PC-9 (cell line): ENCODE data around the gene GALNT2. TPM values are rescaled to one million over a fixed set of nuclear protein-coding genes. Genes with fewer than 3 reads are reported as not detected.

Source experiments
- BruUV-seq: library from RNA; stranded (reverse); fragments of 400-500 nt; replicated peaks from 2 replicates; lab custom pipeline; 2021; lab: Mats Ljungman, UMichigan
- CTCF ChIA-PET: fragments of 300-600 bp; sonication (Branson Sonifier 250); formaldehyde crosslinking; loops from one replicate; lab custom pipeline; 2022; ENCODE audit warnings: antibody characterized with exemption; lab: Charles Lee
- POLR2A ChIA-PET: fragments of 300-600 bp; sonication (Branson Sonifier 250); formaldehyde crosslinking; loops from one replicate; lab custom pipeline; 2022; ENCODE audit warnings: antibody characterized with exemption; ENCODE audit not compliant: unreplicated experiment; lab: Charles Lee
- DNase-seq, 2 experiments: peaks; one replicate each; pipeline versions ENCODE4 v3.0.0 to v3.0.0-alpha.2; 2015 to 2022; ENCODE audit warnings: mixed read lengths in 1 of 2
- H2AFZ ChIP-seq: fragments of 200-600 bp; sonication (generic); 2 replicates; pipeline ENCODE4 v1.8.1; 2017; ENCODE audit warnings: antibody characterized with exemption
- H3F3A ChIP-seq: fragments of 200-600 bp; sonication (generic); 2 replicates; pipeline ENCODE4 v1.8.1; 2017; ENCODE audit warnings: antibody characterized with exemption, mild to moderate bottlenecking, low read depth; ENCODE audit not compliant: insufficient read depth
- H3K27ac ChIP-seq: fragments of 200-600 bp; sonication (generic); 2 replicates; pipeline ENCODE4 v1.6.1; 2016; ENCODE audit warnings: mixed run types
- H3K27me3 ChIP-seq: fragments of 200-600 bp; sonication (generic); 2 replicates; pipeline ENCODE4 v1.6.1; 2016; ENCODE audit warnings: low read depth, mixed run types; ENCODE audit not compliant: insufficient read depth
- H3K36me3 ChIP-seq: fragments of 200-600 bp; sonication (generic); 2 replicates; pipeline ENCODE4 v1.6.1; 2016; ENCODE audit warnings: low read depth, mixed run types
- H3K4me1 ChIP-seq: fragments of 200-600 bp; sonication (generic); replicated peaks from 2 replicates; pipeline ENCODE4 v1.6.1; 2016; ENCODE audit warnings: mixed run types; ENCODE audit not compliant: insufficient read depth
- H3K4me2 ChIP-seq: fragments of 200-600 bp; sonication (generic); 2 replicates; pipeline ENCODE4 v1.6.1; 2017; ENCODE audit warnings: mixed run types
- H3K4me3 ChIP-seq: fragments of 200-600 bp; sonication (generic); 2 replicates; pipeline ENCODE4 v1.6.1; 2016; ENCODE audit warnings: mixed run types
- H3K79me2 ChIP-seq: fragments of 200-600 bp; sonication (generic); 2 replicates; pipeline ENCODE4 v1.6.1; 2017; ENCODE audit warnings: low read depth, mixed run types
- H3K9me2 ChIP-seq: fragments of 200-600 bp; sonication (generic); 2 replicates; pipeline ENCODE4 v1.8.1; 2017; ENCODE audit warnings: mild to moderate bottlenecking; ENCODE audit not compliant: insufficient read depth
- H3K9me3 ChIP-seq: fragments of 200-600 bp; sonication (generic); 2 replicates; pipeline ENCODE4 v1.8.1; 2016; ENCODE audit warnings: low read depth; ENCODE audit not compliant: insufficient read depth
- H4K20me1 ChIP-seq: fragments of 200-600 bp; sonication (generic); 2 replicates; pipeline ENCODE4 v1.8.1; 2017; ENCODE audit not compliant: insufficient read depth
- EZH2 ChIP-seq: fragments of 200-600 bp; sonication (generic); IDR thresholded peaks from 2 replicates; pipeline ENCODE4 v1.8.0; 2017; ENCODE audit warnings: antibody characterized with exemption, low read depth
- intact Hi-C: fragments of 100-400 bp; cut with micrococcal nuclease; formaldehyde crosslinking; loops from one replicate; pipeline ENCODE4 v1.10.0; 2022; ENCODE audit not compliant: unreplicated experiment
- total RNA-seq: library from RNA; stranded (reverse); gene quantifications from 2 replicates; pipeline ENCODE4 v1.2.3, GENCODE V29; 2021
- TF ChIP-seq, protein P1 (sequence below): fragments of 200-600 bp; sonication (generic); conservative IDR thresholded peaks from 2 replicates; pipeline ENCODE4 v1.6.1; 2017; ENCODE audit warnings: mixed run types, antibody characterized with exemption, mild to moderate bottlenecking, moderate library complexity

GALNT2 gene
- total RNA-seq, 1 experiment from 2014 or later, result 121 TPM

DNA sequence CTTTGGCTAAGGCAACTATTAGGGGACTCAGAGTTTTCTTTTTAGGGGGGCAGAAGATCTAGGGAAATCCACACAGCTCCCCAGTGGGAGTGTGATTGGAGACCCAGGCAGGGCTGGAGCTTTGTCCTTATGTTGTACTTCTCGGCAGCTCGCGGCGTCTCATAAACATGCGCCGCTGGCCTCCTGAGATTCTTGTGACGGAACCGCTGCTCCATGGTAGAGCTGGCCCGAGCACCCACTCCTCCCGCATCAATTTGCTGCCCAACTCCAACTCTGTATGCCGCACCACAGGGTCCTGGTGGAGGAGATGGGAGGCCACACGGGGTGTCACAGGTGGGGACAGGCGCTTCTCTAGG, 143.9 kb downstream of the GALNT2 start:
- no peaks in the 10 kb centered on the region for H3K9me3 ChIP-seq
- intact Hi-C loops, result no loop called here
- TF ChIP-seq EZH2, result no peak
- TF ChIP-seq, protein P1, sequence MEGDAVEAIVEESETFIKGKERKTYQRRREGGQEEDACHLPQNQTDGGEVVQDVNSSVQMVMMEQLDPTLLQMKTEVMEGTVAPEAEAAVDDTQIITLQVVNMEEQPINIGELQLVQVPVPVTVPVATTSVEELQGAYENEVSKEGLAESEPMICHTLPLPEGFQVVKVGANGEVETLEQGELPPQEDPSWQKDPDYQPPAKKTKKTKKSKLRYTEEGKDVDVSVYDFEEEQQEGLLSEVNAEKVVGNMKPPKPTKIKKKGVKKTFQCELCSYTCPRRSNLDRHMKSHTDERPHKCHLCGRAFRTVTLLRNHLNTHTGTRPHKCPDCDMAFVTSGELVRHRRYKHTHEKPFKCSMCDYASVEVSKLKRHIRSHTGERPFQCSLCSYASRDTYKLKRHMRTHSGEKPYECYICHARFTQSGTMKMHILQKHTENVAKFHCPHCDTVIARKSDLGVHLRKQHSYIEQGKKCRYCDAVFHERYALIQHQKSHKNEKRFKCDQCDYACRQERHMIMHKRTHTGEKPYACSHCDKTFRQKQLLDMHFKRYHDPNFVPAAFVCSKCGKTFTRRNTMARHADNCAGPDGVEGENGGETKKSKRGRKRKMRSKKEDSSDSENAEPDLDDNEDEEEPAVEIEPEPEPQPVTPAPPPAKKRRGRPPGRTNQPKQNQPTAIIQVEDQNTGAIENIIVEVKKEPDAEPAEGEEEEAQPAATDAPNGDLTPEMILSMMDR, result no peak
- ChIA-PET CTCF (no interaction called here), POLR2A (no interaction called here)
- no peak overlapping the region for H3K4me2 ChIP-seq
- no peak overlapping the region for H2AFZ ChIP-seq
- no peaks in the 10 kb centered on the region for H3K4me1 ChIP-seq
- DNase-seq, result no peak
- H3K9me2 ChIP-seq, result no peaks in the 10 kb centered on the region
- no peaks in the 10 kb centered on the region for H3K27me3 ChIP-seq
- H3K36me3 ChIP-seq, result no peaks in the 10 kb centered on the region
- H3K79me2 ChIP-seq, result no peaks in the 10 kb centered on the region
- no TSS peak for BruUV-seq
- no peaks in the 10 kb centered on the region for H4K20me1 ChIP-seq
- no peaks in the 10 kb centered on the region for H3F3A ChIP-seq
- H3K27ac ChIP-seq, result no peak overlapping the region
- no peak overlapping the region for H3K4me3 ChIP-seq

DNA sequence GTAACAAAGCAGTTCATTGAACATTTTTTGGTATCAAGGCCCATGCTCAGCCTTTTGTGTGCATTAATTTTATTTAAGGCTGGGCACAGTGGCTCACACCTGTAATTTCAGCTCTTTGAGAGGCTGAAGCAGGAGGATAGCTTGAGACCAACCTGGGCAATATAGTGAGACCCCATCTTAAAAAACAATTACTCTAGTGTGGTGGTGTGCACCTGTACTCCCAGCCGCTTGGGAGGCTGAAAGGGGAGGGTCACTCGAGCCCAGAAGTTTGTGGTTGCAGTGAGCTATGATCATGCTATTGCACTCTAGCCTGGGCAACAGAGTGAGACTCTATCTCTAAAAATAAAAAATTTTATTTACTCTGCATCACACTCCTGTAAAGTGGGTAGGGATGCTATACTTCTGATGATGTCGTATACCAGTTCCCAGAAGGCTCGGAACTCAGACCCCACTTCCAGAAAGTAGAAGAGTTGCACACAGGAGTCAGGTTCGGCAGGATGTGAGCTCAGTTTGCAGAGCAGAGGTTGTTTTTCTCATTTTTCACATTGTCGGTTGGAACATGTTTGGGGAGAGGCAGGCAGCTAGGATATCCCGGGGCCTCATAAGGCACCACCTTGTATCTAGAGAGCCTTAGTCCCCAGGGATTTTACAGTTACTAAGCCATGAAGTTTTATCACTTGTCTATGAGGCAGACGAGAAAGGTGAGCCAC, 144.6 kb downstream of the GALNT2 start:
- H4K20me1 ChIP-seq, result no peaks in the 10 kb centered on the region
- TF ChIP-seq EZH2, result no peak
- TF ChIP-seq, protein P1, result no peak
- no peak for DNase-seq
- POLR2A ChIA-PET, result no interaction called here
- H3K4me2 ChIP-seq, result no peak overlapping the region
- intact Hi-C loops, result no loop called here
- no peaks in the 10 kb centered on the region for H3K4me1 ChIP-seq
- no peak overlapping the region for H3K27ac ChIP-seq
- H3K9me3 ChIP-seq, result no peaks in the 10 kb centered on the region
- no peak overlapping the region for H2AFZ ChIP-seq
- H3K36me3 ChIP-seq, result no peaks in the 10 kb centered on the region
- no peaks in the 10 kb centered on the region for H3K79me2 ChIP-seq
- BruUV-seq, result no TSS peak
- H3K9me2 ChIP-seq, result no peaks in the 10 kb centered on the region
- no peaks in the 10 kb centered on the region for H3K27me3 ChIP-seq
- no peaks in the 10 kb centered on the region for H3F3A ChIP-seq
- H3K4me3 ChIP-seq, result no peak overlapping the region
- CTCF ChIA-PET, result no interaction called here

DNA sequence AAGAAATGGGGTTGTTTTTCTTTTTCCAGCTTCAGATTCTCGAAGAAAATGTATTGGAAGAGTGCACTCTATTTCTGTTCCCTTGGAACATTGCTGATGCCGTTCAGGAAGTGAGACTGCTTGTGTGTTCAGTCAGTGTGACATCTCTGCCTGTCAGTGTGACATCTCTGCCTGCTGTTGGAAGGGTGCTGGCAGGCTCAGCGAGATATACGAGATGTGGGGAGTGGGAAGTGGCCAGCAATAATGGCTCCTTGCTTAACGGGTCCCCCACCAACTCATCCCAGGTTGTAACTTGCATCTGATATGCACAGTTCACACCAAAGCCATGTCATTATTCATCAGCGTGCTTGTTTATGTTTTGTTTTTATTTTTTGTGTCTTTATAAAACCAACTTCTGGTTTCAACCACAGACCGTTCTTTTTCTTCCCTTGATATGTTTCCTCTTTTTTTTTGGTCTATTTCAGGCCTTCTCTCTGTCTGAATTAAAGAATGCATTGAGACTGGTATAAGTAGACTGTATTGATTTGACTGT, 145.4 kb downstream of the GALNT2 start:
- intact Hi-C loops, result no loop called here
- no peaks in the 10 kb centered on the region for H4K20me1 ChIP-seq

More for the DNA sequence above, 145.4 kb downstream of the GALNT2 start:
- no peaks in the 10 kb centered on the region for H3K9me3 ChIP-seq
- TF ChIP-seq, protein P1, result no peak
- TF ChIP-seq EZH2, result no peak
- DNase-seq, result no peak
- H3K27me3 ChIP-seq, result no peaks in the 10 kb centered on the region
- no peak overlapping the region for H3K4me3 ChIP-seq
- H3K9me2 ChIP-seq, result no peaks in the 10 kb centered on the region
- no TSS peak for BruUV-seq
- no peak overlapping the region for H2AFZ ChIP-seq
- CTCF ChIA-PET, result no interaction called here
- no peak overlapping the region for H3K4me2 ChIP-seq
- H3K27ac ChIP-seq, result no peak overlapping the region
- H3F3A ChIP-seq, result no peaks in the 10 kb centered on the region
- no peaks in the 10 kb centered on the region for H3K79me2 ChIP-seq
- POLR2A ChIA-PET, result no interaction called here
- no peaks in the 10 kb centered on the region for H3K36me3 ChIP-seq
- H3K4me1 ChIP-seq, result no peaks in the 10 kb centered on the region
